Liver (tissue), 9 donors: ENCODE data around the gene PPP2R5C. TPM values are rescaled to one million over a fixed set of nuclear protein-coding genes. Genes with fewer than 3 reads are reported as not detected.

Experiments used
- DNase-seq: peaks from one replicate; pipeline ENCODE4 v3.0.0-alpha.2; 2017; ENCODE audit warnings: low spot score
- H3K27ac ChIP-seq, 2 donors: one replicate each; pipeline ENCODE4 v1.7.0; 2013; ENCODE audit warnings: inconsistent platforms in 2 of 2, low read length in 2 of 2, control low read depth in 1 of 2, low read depth in 1 of 2, mild to moderate bottlenecking in 1 of 2
- H3K27me3 ChIP-seq, 4 donors: one replicate each; pipeline versions ENCODE4 v1.6.1 to v1.7.0; 2013; ENCODE audit warnings: low read length in 3 of 4, inconsistent platforms in 1 of 4, mild to moderate bottlenecking in 1 of 4, moderate library complexity in 1 of 4; ENCODE audit not compliant: control insufficient read depth in 4 of 4, insufficient read depth in 4 of 4
- H3K36me3 ChIP-seq, 4 donors: one replicate each; pipeline versions ENCODE4 v1.6.1 to v1.7.0; 2013; ENCODE audit warnings: low read length in 3 of 4, mild to moderate bottlenecking in 3 of 4, low read depth in 1 of 4, moderate library complexity in 1 of 4; ENCODE audit not compliant: control insufficient read depth in 4 of 4, insufficient read depth in 3 of 4
- H3K4me1 ChIP-seq, 4 donors: one replicate each; pipeline versions ENCODE4 v1.6.1 to v1.7.0; 2013; ENCODE audit warnings: low read length in 3 of 4, mild to moderate bottlenecking in 3 of 4, moderate library complexity in 1 of 4; ENCODE audit not compliant: control insufficient read depth in 4 of 4, insufficient read depth in 4 of 4
- H3K4me3 ChIP-seq, 3 donors: one replicate each; pipeline versions ENCODE4 v1.6.1 to v1.7.0; 2013; ENCODE audit warnings: low read length in 3 of 3, control low read depth in 1 of 3, low read depth in 1 of 3, mild to moderate bottlenecking in 1 of 3
- H3K9ac ChIP-seq, 2 donors: one replicate each; pipeline ENCODE4 v1.7.0; 2013; ENCODE audit warnings: low read length in 2 of 2, mild to moderate bottlenecking in 2 of 2, moderate library complexity in 2 of 2, control low read depth in 1 of 2, low read depth in 1 of 2
- H3K9me3 ChIP-seq, 4 donors: one replicate each; pipeline versions ENCODE4 v1.6.1 to v1.7.0; 2013; ENCODE audit warnings: low read length in 3 of 4; ENCODE audit not compliant: control insufficient read depth in 4 of 4
- ATF3 ChIP-seq: IDR thresholded peaks from 2 replicates; pipeline ENCODE4 v1.6.1; 2016; ENCODE audit warnings: antibody characterized with exemption
- CTCF ChIP-seq: fragments of 150-350 bp; IDR thresholded peaks from 2 replicates; pipeline ENCODE4 v1.5.1; 2017; ENCODE audit warnings: improper control_type of control experiment, low read depth, low read length; ENCODE audit not compliant: missing input control
- EGR1 ChIP-seq, 2 donors: IDR thresholded peaks; 2 replicates each; pipeline ENCODE4 v1.6.1; 2016 to 2018; ENCODE audit warnings: antibody characterized with exemption in 2 of 2, low read depth in 2 of 2
- FOXA1 ChIP-seq: IDR thresholded peaks from 2 replicates; pipeline ENCODE4 v1.6.1; 2016; ENCODE audit warnings: antibody characterized with exemption
- FOXA2 ChIP-seq: IDR thresholded peaks from 2 replicates; pipeline ENCODE4 v1.6.1; 2016; ENCODE audit warnings: antibody characterized with exemption
- GABPA ChIP-seq, 2 donors: IDR thresholded peaks in 1 of 2; conservative IDR thresholded peaks in 1 of 2; 2 replicates each; pipeline ENCODE4 v1.6.1; 2016; ENCODE audit warnings: antibody characterized with exemption in 2 of 2, mild to moderate bottlenecking in 1 of 2, moderate library complexity in 1 of 2
- HNF4A ChIP-seq, 2 donors: conservative IDR thresholded peaks; 2 replicates each; pipeline ENCODE4 v1.6.1; 2016; ENCODE audit warnings: antibody characterized with exemption in 2 of 2, mild to moderate bottlenecking in 2 of 2
- HNF4G ChIP-seq: IDR thresholded peaks from 2 replicates; pipeline ENCODE4 v1.6.1; 2016; ENCODE audit warnings: antibody characterized with exemption
- JUND ChIP-seq, 2 donors: IDR thresholded peaks; 2 replicates each; pipeline ENCODE4 v1.6.1; 2016; ENCODE audit warnings: antibody characterized with exemption in 2 of 2
- MAX ChIP-seq: IDR thresholded peaks from 2 replicates; pipeline ENCODE4 v1.6.1; 2016; ENCODE audit warnings: antibody characterized with exemption
- NR2F2 ChIP-seq: IDR thresholded peaks from 2 replicates; pipeline ENCODE4 v1.6.1; 2016; ENCODE audit warnings: antibody characterized with exemption
- RAD21 ChIP-seq, 2 donors: IDR thresholded peaks; 2 replicates each; pipeline ENCODE4 v1.6.1; 2016; ENCODE audit warnings: antibody characterized with exemption in 2 of 2, mild to moderate bottlenecking in 2 of 2
- REST ChIP-seq: IDR thresholded peaks from 2 replicates; pipeline ENCODE4 v1.6.1; 2016; ENCODE audit warnings: antibody characterized with exemption, mild to moderate bottlenecking
- RXRA ChIP-seq, 2 donors: IDR thresholded peaks; 2 replicates each; pipeline ENCODE4 v1.6.1; 2017 to 2018; ENCODE audit warnings: antibody characterized with exemption in 2 of 2, mild to moderate bottlenecking in 1 of 2
- SP1 ChIP-seq: IDR thresholded peaks from 2 replicates; pipeline ENCODE4 v1.6.1; 2018; ENCODE audit warnings: antibody characterized with exemption, mild to moderate bottlenecking
- TAF1 ChIP-seq: conservative IDR thresholded peaks from 2 replicates; pipeline ENCODE4 v1.6.1; 2016; ENCODE audit warnings: antibody characterized with exemption, mild to moderate bottlenecking
- YY1 ChIP-seq: IDR thresholded peaks from 2 replicates; pipeline ENCODE4 v1.6.1; 2016; ENCODE audit warnings: antibody characterized with exemption, mild to moderate bottlenecking
- ZBTB33 ChIP-seq: IDR thresholded peaks from 2 replicates; pipeline ENCODE4 v1.6.1; 2016; ENCODE audit warnings: antibody characterized with exemption
- WGBS: extraction: QIAGEN DNeasy Blood & Tissue Kit; methylation state at CpG from one replicate; pipeline ENCODE4 v1.1.7; 2013; 5-methylcytosine and 5-hydroxymethylcytosine counted together
- polyA plus RNA-seq, 2 donors: library from polyadenylated mRNA; stranded (reverse) in 1 of 2; unstranded in 1 of 2; fragments of 200-250 nt in 1 of 2; fragments of >200 nt in 1 of 2; fragmentation: Nextera tagmentation in 1 of 2; extraction: Ambion mirVana in 1 of 2; gene quantifications; one replicate each; pipeline versions ENCODE4 v1.2.1 to v1.2.3, GENCODE V29; 2013 to 2015
- total RNA-seq, 2 donors: library from RNA; depleted of rRNA; stranded (reverse); fragments of >200 nt; gene quantifications; one replicate each; pipeline ENCODE4 v1.2.3, GENCODE V29; 2014
- donor health status: healthy.
- donor health status: healthy.
- donor health status: healthy.
- donor health status: healthy.
- donor health status: healthy.

The PPP2R5C gene
- total and polyA plus RNA-seq, 4 donors: 33.5 to 52.3 (median 43.9) TPM

GRCh38 chr14:101823511-101824120, 62.1 kb downstream of the PPP2R5C start:
- no peaks in the 10 kb centered on the region for H3K27me3 ChIP-seq
- peak overlapping the region in 1 of 2 donors; percentile 88 for H3K27ac ChIP-seq
- peaks cover 0 to 3% (median 2%) of the 10 kb centered on the region in 4 donors for H3K36me3 ChIP-seq
- no peak for DNase-seq
- H3K4me1 ChIP-seq: peaks cover 0 to 3% (median 2%) of the 10 kb centered on the region in 4 donors
- TF ChIP-seq FOXA1 (no peak), EGR1 (IDR thresholded peaks at IDR 0.05; ENCODE audit: low read depth in 2 of 2) (no peak), REST (no peak), YY1 (no peak), RXRA (IDR thresholded peaks at IDR 0.05) (no peak), RAD21 (IDR thresholded peaks at IDR 0.05) (no peak), HNF4G (no peak), ATF3 (no peak), SP1 (no peak), HNF4A (conservative IDR thresholded peaks at IDR 0.05) (no peak), NR2F2 (no peak), FOXA2 (no peak), JUND (IDR thresholded peaks at IDR 0.05) (no peak)
- peak overlapping the region in 1 of 2 donors; percentile 51 for H3K9ac ChIP-seq
- H3K4me3 ChIP-seq: peak overlapping the region in 1 of 3 donors; percentile 4
- WGBS: 78% methylated on average over 12 of the region's 12 CpGs
- H3K9me3 ChIP-seq: no peaks in the 10 kb centered on the region

GRCh38 chr14:101824339-101824727, 62.8 kb downstream of the PPP2R5C start:
- Histone ChIP-seq H3K9me3 (no peaks in the 10 kb centered on the region), H3K4me1 (peaks cover 0 to 3% (median 2%) of the 10 kb centered on the region in 4 donors), H3K27ac (peak overlapping the region; percentile 77 to 88), H3K27me3 (no peaks in the 10 kb centered on the region), H3K4me3 (no peak overlapping the region), H3K9ac (peak overlapping the region in 1 of 2 donors; percentile 75), H3K36me3 (peaks cover 0 to 3% (median 2%) of the 10 kb centered on the region in 4 donors)
- DNase-seq: no peak
- no peak for TF ChIP-seq ATF3
- TF ChIP-seq FOXA1: no peak
- no peak for TF ChIP-seq RAD21 (IDR thresholded peaks at IDR 0.05)
- TF ChIP-seq TAF1: no peak
- TF ChIP-seq ZBTB33: no peak
- TF ChIP-seq NR2F2: no peak
- TF ChIP-seq HNF4A (conservative IDR thresholded peaks at IDR 0.05): no peak
- TF ChIP-seq SP1: no peak
- TF ChIP-seq GABPA (IDR thresholded peaks at IDR 0.05 in 1 of 2, conservative IDR thresholded peaks at IDR 0.05 in 1 of 2): no peak
- no peak for TF ChIP-seq RXRA (IDR thresholded peaks at IDR 0.05)
- no peak for TF ChIP-seq FOXA2
- no peak for TF ChIP-seq JUND (IDR thresholded peaks at IDR 0.05)
- no peak for TF ChIP-seq MAX
- TF ChIP-seq CTCF: no peak
- no peak for TF ChIP-seq EGR1 (IDR thresholded peaks at IDR 0.05; ENCODE audit: low read depth in 2 of 2)
- TF ChIP-seq REST: no peak
- TF ChIP-seq HNF4G: no peak
- TF ChIP-seq YY1: no peak
- WGBS: 66% methylated on average over 3 of the region's 3 CpGs
